ENCODE measurements around the gene PLA2G2D. TPM values are rescaled to one million over a fixed set of nuclear protein-coding genes. Genes with fewer than 3 reads are reported as not detected.

PLA2G2D gene
- total RNA-seq, 1 donor from 2014 or later: not detected

DNA sequence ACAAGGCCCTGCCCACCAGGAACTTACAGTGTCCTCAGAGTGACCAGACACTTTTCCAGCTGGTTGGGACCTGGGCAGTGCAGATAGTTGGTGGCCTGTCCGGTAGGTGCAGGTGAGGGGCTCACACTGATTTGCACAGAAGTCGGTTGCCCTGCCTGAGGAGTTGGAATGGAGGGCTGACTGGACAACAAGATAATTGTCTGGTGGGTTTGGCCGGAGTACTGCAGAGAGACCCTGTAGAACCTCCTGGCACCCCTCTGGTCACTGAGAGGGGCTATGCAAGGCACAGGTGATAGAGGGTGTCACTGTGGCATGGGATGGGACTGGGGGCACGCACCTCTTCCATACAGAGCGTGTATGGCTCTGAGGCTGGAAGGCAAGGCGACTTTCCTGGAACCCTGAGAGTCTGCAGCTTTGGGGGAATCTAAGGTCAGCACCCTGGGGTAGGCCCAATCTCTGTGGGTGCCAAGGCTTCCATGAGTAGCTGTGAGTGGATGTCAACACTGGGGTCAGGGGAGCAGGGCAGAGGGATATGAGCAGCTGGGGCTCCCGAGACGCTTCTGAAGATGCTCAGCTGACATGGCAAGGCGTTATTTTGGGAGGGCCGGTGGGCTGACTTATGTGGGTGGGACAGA lies 7.6 kb upstream of the PLA2G2D start:
- TF ChIP-seq, protein P1, sequence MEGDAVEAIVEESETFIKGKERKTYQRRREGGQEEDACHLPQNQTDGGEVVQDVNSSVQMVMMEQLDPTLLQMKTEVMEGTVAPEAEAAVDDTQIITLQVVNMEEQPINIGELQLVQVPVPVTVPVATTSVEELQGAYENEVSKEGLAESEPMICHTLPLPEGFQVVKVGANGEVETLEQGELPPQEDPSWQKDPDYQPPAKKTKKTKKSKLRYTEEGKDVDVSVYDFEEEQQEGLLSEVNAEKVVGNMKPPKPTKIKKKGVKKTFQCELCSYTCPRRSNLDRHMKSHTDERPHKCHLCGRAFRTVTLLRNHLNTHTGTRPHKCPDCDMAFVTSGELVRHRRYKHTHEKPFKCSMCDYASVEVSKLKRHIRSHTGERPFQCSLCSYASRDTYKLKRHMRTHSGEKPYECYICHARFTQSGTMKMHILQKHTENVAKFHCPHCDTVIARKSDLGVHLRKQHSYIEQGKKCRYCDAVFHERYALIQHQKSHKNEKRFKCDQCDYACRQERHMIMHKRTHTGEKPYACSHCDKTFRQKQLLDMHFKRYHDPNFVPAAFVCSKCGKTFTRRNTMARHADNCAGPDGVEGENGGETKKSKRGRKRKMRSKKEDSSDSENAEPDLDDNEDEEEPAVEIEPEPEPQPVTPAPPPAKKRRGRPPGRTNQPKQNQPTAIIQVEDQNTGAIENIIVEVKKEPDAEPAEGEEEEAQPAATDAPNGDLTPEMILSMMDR (IDR thresholded peaks at IDR 0.05; ENCODE audit: unreplicated experiment): no peak
- Mint-ChIP-seq H3K36me3 (ENCODE audit: insufficient read depth) (no peaks in the 10 kb centered on the region), H3K27ac (no peak overlapping the region), H3K4me1 (ENCODE audit: low read depth) (no peaks in the 10 kb centered on the region), H3K4me3 (ENCODE audit: low read depth) (no peak overlapping the region), H3K9me3 (ENCODE audit: low read depth) (peaks cover 5% of the 10 kb centered on the region), H3K27me3 (peaks cover 15% of the 10 kb centered on the region)
- DNase-seq (ENCODE audit: low spot score, unreplicated experiment): no peak

DNA sequence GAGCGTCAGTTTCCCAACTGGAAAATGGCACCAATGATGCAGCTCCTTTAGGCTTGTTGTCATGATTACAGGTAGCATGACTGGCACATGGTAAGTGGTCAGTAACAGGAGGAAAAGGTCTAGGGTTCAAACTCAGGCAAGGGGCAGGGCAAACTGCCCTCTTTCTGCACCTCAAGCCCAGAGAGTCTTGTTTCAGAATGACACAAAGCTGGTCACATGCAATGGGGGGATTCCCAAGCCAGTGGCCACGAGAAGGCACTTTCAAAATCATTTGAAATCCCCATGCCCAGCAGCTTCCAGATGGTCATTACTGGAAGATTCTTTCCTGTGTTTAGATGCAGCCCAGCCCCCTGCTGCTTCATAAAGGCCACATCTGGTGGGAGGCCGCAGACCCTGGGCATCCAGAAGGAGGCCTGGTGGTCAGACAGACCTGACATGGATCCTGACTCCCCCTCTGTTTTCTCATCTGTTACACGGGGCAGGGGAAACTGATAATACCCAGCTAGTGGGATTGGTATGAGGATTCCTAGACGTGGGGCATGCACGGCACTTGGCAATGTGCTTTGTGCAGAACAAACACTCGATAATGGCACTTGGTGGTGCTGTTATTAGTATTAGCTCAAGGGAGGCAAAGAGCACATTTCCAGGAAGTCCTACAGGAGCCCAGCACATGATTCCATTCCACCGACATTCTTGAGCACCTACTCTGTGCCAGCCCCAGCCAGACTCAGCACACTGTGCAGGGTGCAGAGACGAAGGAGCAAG lies 6.9 kb upstream of the PLA2G2D start:
- H3K36me3 Mint-ChIP-seq (ENCODE audit: insufficient read depth): no peaks in the 10 kb centered on the region
- no peak overlapping the region for H3K4me3 Mint-ChIP-seq (ENCODE audit: low read depth)
- peaks cover 16% of the 10 kb centered on the region for H3K27me3 Mint-ChIP-seq
- peaks cover 5% of the 10 kb centered on the region for H3K9me3 Mint-ChIP-seq (ENCODE audit: low read depth)
- no peak overlapping the region for H3K27ac Mint-ChIP-seq
- TF ChIP-seq, protein P1 (IDR thresholded peaks at IDR 0.05; ENCODE audit: unreplicated experiment): no peak
- H3K4me1 Mint-ChIP-seq (ENCODE audit: low read depth): no peaks in the 10 kb centered on the region
- DNase-seq (ENCODE audit: low spot score, unreplicated experiment): no peak

DNA sequence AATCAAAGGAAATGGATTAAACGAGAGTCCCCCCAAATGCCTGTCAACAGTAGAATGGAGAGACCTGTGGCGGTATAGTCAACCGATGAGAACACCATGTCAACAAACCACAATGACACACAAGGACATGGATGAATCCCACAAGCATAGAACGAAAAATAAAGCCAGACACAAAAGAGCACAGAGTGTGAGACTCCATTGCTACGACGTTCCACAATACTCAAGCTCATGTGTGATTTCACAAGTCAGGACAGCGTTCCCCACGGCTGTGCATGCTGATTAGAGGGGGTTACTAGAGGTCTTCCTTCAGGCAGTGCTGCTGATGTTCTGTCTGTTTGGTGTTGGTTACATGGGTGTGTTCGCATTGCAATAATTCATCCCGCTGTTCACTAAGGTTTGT lies 5.8 kb upstream of the PLA2G2D start:
- H3K36me3 Mint-ChIP-seq (ENCODE audit: insufficient read depth): no peaks in the 10 kb centered on the region

DNA sequence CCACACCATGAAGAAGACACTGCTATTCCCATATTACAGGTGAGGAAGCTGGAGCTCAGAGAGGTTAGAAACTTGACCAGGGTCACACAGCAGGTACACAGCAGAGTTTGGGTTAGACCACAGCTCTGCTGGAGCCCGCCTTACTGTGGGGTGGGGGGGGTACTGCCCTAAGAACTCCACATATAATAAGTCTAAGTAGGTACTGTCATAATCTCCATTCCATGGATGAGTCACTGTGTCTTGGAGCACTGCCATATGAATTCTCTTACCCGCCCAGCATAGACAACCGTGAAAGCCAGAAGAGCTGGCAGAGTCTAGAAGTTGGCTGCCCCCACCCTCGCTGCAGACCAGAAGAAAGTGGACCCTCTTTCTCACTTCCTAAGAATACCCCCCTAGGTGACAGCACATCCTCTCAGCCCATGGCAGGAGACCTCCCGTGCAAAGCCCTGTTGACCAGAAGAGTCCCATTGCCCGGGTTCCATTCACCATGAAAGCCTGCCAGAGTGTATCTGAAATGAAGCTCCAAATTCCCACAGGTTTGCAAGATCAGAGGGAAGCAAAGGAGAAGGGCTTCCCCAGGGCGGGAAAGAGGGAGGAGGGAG lies 5.2 kb upstream of the PLA2G2D start:
- no peaks in the 10 kb centered on the region for H3K4me1 Mint-ChIP-seq (ENCODE audit: low read depth)
- TF ChIP-seq, protein P1 (IDR thresholded peaks at IDR 0.05; ENCODE audit: unreplicated experiment): no peak
- no peaks in the 10 kb centered on the region for H3K9me3 Mint-ChIP-seq (ENCODE audit: low read depth)
- H3K4me3 Mint-ChIP-seq (ENCODE audit: low read depth): no peak overlapping the region
- DNase-seq (ENCODE audit: low spot score, unreplicated experiment): no peak
- H3K36me3 Mint-ChIP-seq (ENCODE audit: insufficient read depth): no peaks in the 10 kb centered on the region
- no peak overlapping the region for H3K27ac Mint-ChIP-seq
- H3K27me3 Mint-ChIP-seq: peaks cover 28% of the 10 kb centered on the region

More for the DNA sequence above, 5.8 kb upstream of the PLA2G2D start:
- no peaks in the 10 kb centered on the region for H3K4me1 Mint-ChIP-seq (ENCODE audit: low read depth)
- peaks cover 4% of the 10 kb centered on the region for H3K9me3 Mint-ChIP-seq (ENCODE audit: low read depth)
- no peak for DNase-seq (ENCODE audit: low spot score, unreplicated experiment)
- no peak overlapping the region for H3K4me3 Mint-ChIP-seq (ENCODE audit: low read depth)
- H3K27ac Mint-ChIP-seq: no peak overlapping the region
- H3K27me3 Mint-ChIP-seq: peaks cover 24% of the 10 kb centered on the region
- TF ChIP-seq, protein P1 (IDR thresholded peaks at IDR 0.05; ENCODE audit: unreplicated experiment): no peak

DNA sequence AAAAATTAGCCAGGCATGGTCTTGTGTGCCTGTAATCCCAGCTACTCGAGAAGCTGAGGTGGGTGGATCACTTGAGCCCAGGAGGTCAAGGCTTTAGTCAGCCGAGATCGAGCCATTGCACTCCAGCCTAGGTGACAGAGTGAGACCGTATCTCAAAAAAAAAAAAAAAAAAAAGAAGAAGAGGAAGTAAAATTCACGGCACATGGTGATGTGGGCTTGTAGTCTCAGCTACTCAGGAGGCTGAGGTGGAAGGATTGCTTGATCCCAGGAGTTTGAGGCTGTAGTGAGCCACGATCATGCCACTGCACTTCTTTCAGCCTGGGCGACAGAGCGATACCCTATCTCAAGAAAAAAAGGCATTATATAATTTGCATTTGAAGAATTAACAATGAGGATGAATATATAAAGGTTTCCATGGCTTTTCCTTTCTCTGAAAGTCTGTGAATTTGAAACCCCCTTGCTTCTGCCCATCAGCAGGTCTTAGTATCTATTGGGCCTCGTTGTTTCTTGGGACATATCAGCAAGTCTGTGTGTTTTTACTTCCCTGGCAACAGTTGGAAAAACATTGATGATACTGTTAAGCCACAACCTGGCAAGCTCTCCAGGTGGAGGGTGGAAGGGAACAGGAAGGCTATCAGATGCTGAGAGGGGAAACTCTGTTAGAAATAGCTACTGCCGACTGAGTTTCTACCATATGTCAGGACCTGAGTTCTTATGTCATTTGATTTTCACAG lies 4.6 kb upstream of the PLA2G2D start:
- no peak for DNase-seq (ENCODE audit: low spot score, unreplicated experiment)
- no peaks in the 10 kb centered on the region for H3K36me3 Mint-ChIP-seq (ENCODE audit: insufficient read depth)
- no peaks in the 10 kb centered on the region for H3K4me1 Mint-ChIP-seq (ENCODE audit: low read depth)
- TF ChIP-seq, protein P1 (IDR thresholded peaks at IDR 0.05; ENCODE audit: unreplicated experiment): no peak
- H3K27ac Mint-ChIP-seq: no peak overlapping the region
- H3K9me3 Mint-ChIP-seq (ENCODE audit: low read depth): no peaks in the 10 kb centered on the region
- H3K4me3 Mint-ChIP-seq (ENCODE audit: low read depth): no peak overlapping the region
- H3K27me3 Mint-ChIP-seq: peaks cover 30% of the 10 kb centered on the region

All from progenitor cell of endocrine pancreas (in vitro differentiated cells).